H1 (cell line): ENCODE data around the gene ELL2. TPM values are rescaled to one million over a fixed set of nuclear protein-coding genes. Genes with fewer than 3 reads are reported as not detected.

Source experiments
- BCL11A ChIP-seq, 2 experiments: IDR thresholded peaks; one replicate each; pipeline ENCODE4 v1.6.1; 2011; ENCODE audit warnings: low read depth in 2 of 2, low read length in 2 of 2, mild to moderate bottlenecking in 2 of 2
- CTCF ChIP-seq, 3 experiments: IDR thresholded peaks; 1 replicate in 2 of 3; 2 replicates in 1 of 3; pipeline versions ENCODE4 v1.5.1 to v1.6.1; 2011; ENCODE audit warnings: low read length in 3 of 3, mild to moderate bottlenecking in 3 of 3, inconsistent platforms in 2 of 3, low read depth in 1 of 3, moderate library complexity in 1 of 3; ENCODE audit not compliant: insufficient read depth in 1 of 3; ENCODE audit errors: control extremely low read depth in 1 of 3
- polyA plus RNA-seq, 7 experiments: library from polyadenylated mRNA; depleted of rRNA in 3 of 7; stranded (reverse) in 5 of 7; unstranded in 2 of 7; fragments of >200 nt in 5 of 7; fragments of 200-250 nt in 2 of 7; gene quantifications; 1 replicate in 5 of 7; 2 replicates in 1 of 7; 4 replicates in 1 of 7; pipeline versions ENCODE4 v1.2.1 to v1.2.3, GENCODE V29; 2011 to 2013; ENCODE audit warnings: missing spikeins in 2 of 7, mixed read lengths in 2 of 7
- total RNA-seq: library from RNA; stranded (reverse); fragmentation: NEBNext Ultra II Directional; extraction: Animal tissue kit (Norgen Biotek cat#: 25700); gene quantifications from 2 replicates; pipeline ENCODE4 v1.2.1, GENCODE V29; 2021

Gene ELL2
- total and polyA plus RNA-seq, 2 of the 8 experiments (the other 6 are each of a cell fraction or from before 2014, with no cell fraction given) = 6.3 to 29.4 TPM

GRCh38 chr5:95883185-95884016 lies 78.2 kb downstream of the ELL2 start (continued):
- TF ChIP-seq CTCF (IDR thresholded peaks at IDR 0.05; ENCODE audit: control extremely low read depth in 1 of 3, insufficient read depth in 1 of 3, low read depth in 1 of 3, low read length in 3 of 3) (no peak), BCL11A (IDR thresholded peaks at IDR 0.05; ENCODE audit: low read depth in 2 of 2, low read length in 2 of 2) (no peak)
